Liver (tissue), 9 donors: ENCODE data around the gene VAX1. TPM values are rescaled to one million over a fixed set of nuclear protein-coding genes. Genes with fewer than 3 reads are reported as not detected.

Experiments used
- DNase-seq: peaks from one replicate; pipeline ENCODE4 v3.0.0-alpha.2; 2017; ENCODE audit warnings: low spot score
- H3K27ac ChIP-seq, 2 donors: one replicate each; pipeline ENCODE4 v1.7.0; 2013; ENCODE audit warnings: inconsistent platforms in 2 of 2, low read length in 2 of 2, control low read depth in 1 of 2, low read depth in 1 of 2, mild to moderate bottlenecking in 1 of 2
- H3K27me3 ChIP-seq, 4 donors: one replicate each; pipeline versions ENCODE4 v1.6.1 to v1.7.0; 2013; ENCODE audit warnings: low read length in 3 of 4, inconsistent platforms in 1 of 4, mild to moderate bottlenecking in 1 of 4, moderate library complexity in 1 of 4; ENCODE audit not compliant: control insufficient read depth in 4 of 4, insufficient read depth in 4 of 4
- H3K36me3 ChIP-seq, 4 donors: one replicate each; pipeline versions ENCODE4 v1.6.1 to v1.7.0; 2013; ENCODE audit warnings: low read length in 3 of 4, mild to moderate bottlenecking in 3 of 4, low read depth in 1 of 4, moderate library complexity in 1 of 4; ENCODE audit not compliant: control insufficient read depth in 4 of 4, insufficient read depth in 3 of 4
- H3K4me1 ChIP-seq, 4 donors: one replicate each; pipeline versions ENCODE4 v1.6.1 to v1.7.0; 2013; ENCODE audit warnings: low read length in 3 of 4, mild to moderate bottlenecking in 3 of 4, moderate library complexity in 1 of 4; ENCODE audit not compliant: control insufficient read depth in 4 of 4, insufficient read depth in 4 of 4
- H3K4me3 ChIP-seq, 3 donors: one replicate each; pipeline versions ENCODE4 v1.6.1 to v1.7.0; 2013; ENCODE audit warnings: low read length in 3 of 3, control low read depth in 1 of 3, low read depth in 1 of 3, mild to moderate bottlenecking in 1 of 3
- H3K9ac ChIP-seq, 2 donors: one replicate each; pipeline ENCODE4 v1.7.0; 2013; ENCODE audit warnings: low read length in 2 of 2, mild to moderate bottlenecking in 2 of 2, moderate library complexity in 2 of 2, control low read depth in 1 of 2, low read depth in 1 of 2
- H3K9me3 ChIP-seq, 4 donors: one replicate each; pipeline versions ENCODE4 v1.6.1 to v1.7.0; 2013; ENCODE audit warnings: low read length in 3 of 4; ENCODE audit not compliant: control insufficient read depth in 4 of 4
- EGR1 ChIP-seq, 2 donors: IDR thresholded peaks; 2 replicates each; pipeline ENCODE4 v1.6.1; 2016 to 2018; ENCODE audit warnings: antibody characterized with exemption in 2 of 2, low read depth in 2 of 2
- FOXA1 ChIP-seq: IDR thresholded peaks from 2 replicates; pipeline ENCODE4 v1.6.1; 2016; ENCODE audit warnings: antibody characterized with exemption
- GABPA ChIP-seq, 2 donors: IDR thresholded peaks in 1 of 2; conservative IDR thresholded peaks in 1 of 2; 2 replicates each; pipeline ENCODE4 v1.6.1; 2016; ENCODE audit warnings: antibody characterized with exemption in 2 of 2, mild to moderate bottlenecking in 1 of 2, moderate library complexity in 1 of 2
- HNF4A ChIP-seq, 2 donors: conservative IDR thresholded peaks; 2 replicates each; pipeline ENCODE4 v1.6.1; 2016; ENCODE audit warnings: antibody characterized with exemption in 2 of 2, mild to moderate bottlenecking in 2 of 2
- RAD21 ChIP-seq, 2 donors: IDR thresholded peaks; 2 replicates each; pipeline ENCODE4 v1.6.1; 2016; ENCODE audit warnings: antibody characterized with exemption in 2 of 2, mild to moderate bottlenecking in 2 of 2
- REST ChIP-seq: IDR thresholded peaks from 2 replicates; pipeline ENCODE4 v1.6.1; 2016; ENCODE audit warnings: antibody characterized with exemption, mild to moderate bottlenecking
- RXRA ChIP-seq, 2 donors: IDR thresholded peaks; 2 replicates each; pipeline ENCODE4 v1.6.1; 2017 to 2018; ENCODE audit warnings: antibody characterized with exemption in 2 of 2, mild to moderate bottlenecking in 1 of 2
- SP1 ChIP-seq: IDR thresholded peaks from 2 replicates; pipeline ENCODE4 v1.6.1; 2018; ENCODE audit warnings: antibody characterized with exemption, mild to moderate bottlenecking
- ZBTB33 ChIP-seq: IDR thresholded peaks from 2 replicates; pipeline ENCODE4 v1.6.1; 2016; ENCODE audit warnings: antibody characterized with exemption
- WGBS: extraction: QIAGEN DNeasy Blood & Tissue Kit; methylation state at CpG from one replicate; pipeline ENCODE4 v1.1.7; 2013; 5-methylcytosine and 5-hydroxymethylcytosine counted together
- polyA plus RNA-seq, 2 donors: library from polyadenylated mRNA; stranded (reverse) in 1 of 2; unstranded in 1 of 2; fragments of 200-250 nt in 1 of 2; fragments of >200 nt in 1 of 2; fragmentation: Nextera tagmentation in 1 of 2; extraction: Ambion mirVana in 1 of 2; gene quantifications; one replicate each; pipeline versions ENCODE4 v1.2.1 to v1.2.3, GENCODE V29; 2013 to 2015
- total RNA-seq, 2 donors: library from RNA; depleted of rRNA; stranded (reverse); fragments of >200 nt; gene quantifications; one replicate each; pipeline ENCODE4 v1.2.3, GENCODE V29; 2014
- TF ChIP-seq, protein P1 (sequence below): IDR thresholded peaks from 2 replicates; pipeline ENCODE4 v1.6.1; 2016; ENCODE audit warnings: antibody characterized with exemption
- TF ChIP-seq, protein P2 (sequence below): fragments of 150-350 bp; IDR thresholded peaks from 2 replicates; pipeline ENCODE4 v1.5.1; 2017; ENCODE audit warnings: improper control_type of control experiment, low read depth, low read length; ENCODE audit not compliant: missing input control
- donor health status: healthy.
- donor health status: healthy.
- donor health status: healthy.
- donor health status: healthy.
- donor health status: healthy.

VAX1 gene
- total and polyA plus RNA-seq, 4 donors = not detected

- no peak for DNase-seq
- H3K27me3 ChIP-seq = peaks cover 11 to 29% (median 21%) of the 10 kb centered on the region in 4 donors
- peak overlapping the region in 1 of 3 donors; percentile 44 for H3K4me3 ChIP-seq
- 23% methylated on average over 34 of the region's 34 CpGs for WGBS
- H3K9ac ChIP-seq = no peak overlapping the region
- H3K4me1 ChIP-seq = peaks cover 17 to 48% (median 22%) of the 10 kb centered on the region in 4 donors
- peaks cover 0 to 3% (median 0%) of the 10 kb centered on the region in 4 donors for H3K9me3 ChIP-seq
- TF ChIP-seq, protein P1, sequence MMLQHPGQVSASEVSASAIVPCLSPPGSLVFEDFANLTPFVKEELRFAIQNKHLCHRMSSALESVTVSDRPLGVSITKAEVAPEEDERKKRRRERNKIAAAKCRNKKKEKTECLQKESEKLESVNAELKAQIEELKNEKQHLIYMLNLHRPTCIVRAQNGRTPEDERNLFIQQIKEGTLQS = no peak
- TF ChIP-seq REST (no peak), FOXA1 (no peak)
- H3K27ac ChIP-seq = no peak overlapping the region
- H3K36me3 ChIP-seq = no peaks in the 10 kb centered on the region
These were observed 1.6 kb downstream of the VAX1 start for GRCh38 chr10:117136391-117136975.

DNA sequence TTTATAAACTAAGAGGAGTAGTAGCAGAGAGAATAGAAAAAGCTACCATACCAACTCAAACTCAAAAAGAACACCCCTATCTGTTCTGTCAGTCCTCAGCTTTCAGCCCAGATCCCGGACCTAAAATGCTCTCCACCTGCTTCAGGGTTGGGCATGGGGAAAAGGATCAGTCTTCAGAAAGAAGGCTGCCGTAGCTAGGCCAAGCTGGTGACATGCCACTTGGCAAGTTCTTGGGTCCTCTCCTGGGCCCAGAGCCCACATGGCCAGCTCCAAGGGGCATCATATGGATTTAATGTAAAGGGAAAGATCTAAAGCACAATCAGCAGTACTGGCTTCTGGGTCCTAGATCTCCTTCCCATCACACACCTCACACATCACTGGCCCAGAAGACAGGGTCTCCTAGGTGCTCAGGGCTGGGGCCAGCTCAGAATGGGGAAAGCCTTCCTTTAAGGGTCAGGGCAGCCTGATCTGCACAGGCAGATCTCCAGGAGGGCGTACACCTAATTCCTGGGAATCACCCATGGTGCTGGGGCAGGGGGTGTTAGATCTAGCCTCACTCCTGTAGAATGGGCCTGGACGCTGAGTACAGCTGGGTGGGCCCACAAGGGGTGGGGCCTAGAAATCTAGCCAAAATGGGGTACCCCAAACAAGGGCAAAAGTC lies 2.5 kb downstream of the VAX1 start:
- 93% methylated on average over 4 of the region's 4 CpGs for WGBS
- no peak for DNase-seq
- H3K4me3 ChIP-seq = no peak overlapping the region
- no peaks in the 10 kb centered on the region for H3K36me3 ChIP-seq
- TF ChIP-seq RXRA (IDR thresholded peaks at IDR 0.05) (no peak), SP1 (no peak)
- TF ChIP-seq, protein P2, sequence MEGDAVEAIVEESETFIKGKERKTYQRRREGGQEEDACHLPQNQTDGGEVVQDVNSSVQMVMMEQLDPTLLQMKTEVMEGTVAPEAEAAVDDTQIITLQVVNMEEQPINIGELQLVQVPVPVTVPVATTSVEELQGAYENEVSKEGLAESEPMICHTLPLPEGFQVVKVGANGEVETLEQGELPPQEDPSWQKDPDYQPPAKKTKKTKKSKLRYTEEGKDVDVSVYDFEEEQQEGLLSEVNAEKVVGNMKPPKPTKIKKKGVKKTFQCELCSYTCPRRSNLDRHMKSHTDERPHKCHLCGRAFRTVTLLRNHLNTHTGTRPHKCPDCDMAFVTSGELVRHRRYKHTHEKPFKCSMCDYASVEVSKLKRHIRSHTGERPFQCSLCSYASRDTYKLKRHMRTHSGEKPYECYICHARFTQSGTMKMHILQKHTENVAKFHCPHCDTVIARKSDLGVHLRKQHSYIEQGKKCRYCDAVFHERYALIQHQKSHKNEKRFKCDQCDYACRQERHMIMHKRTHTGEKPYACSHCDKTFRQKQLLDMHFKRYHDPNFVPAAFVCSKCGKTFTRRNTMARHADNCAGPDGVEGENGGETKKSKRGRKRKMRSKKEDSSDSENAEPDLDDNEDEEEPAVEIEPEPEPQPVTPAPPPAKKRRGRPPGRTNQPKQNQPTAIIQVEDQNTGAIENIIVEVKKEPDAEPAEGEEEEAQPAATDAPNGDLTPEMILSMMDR = no peak
- no peak overlapping the region for H3K27ac ChIP-seq
- peaks cover 0 to 3% (median 0%) of the 10 kb centered on the region in 4 donors for H3K9me3 ChIP-seq
- H3K4me1 ChIP-seq = peaks cover 17 to 53% (median 27%) of the 10 kb centered on the region in 4 donors
- no peak overlapping the region for H3K9ac ChIP-seq
- H3K27me3 ChIP-seq = peaks cover 11 to 29% (median 24%) of the 10 kb centered on the region in 4 donors

- Histone ChIP-seq H3K9me3 (no peaks in the 10 kb centered on the region), H3K36me3 (no peaks in the 10 kb centered on the region), H3K9ac (no peak overlapping the region), H3K4me3 (no peak overlapping the region), H3K4me1 (peaks cover 17 to 49% (median 27%) of the 10 kb centered on the region in 4 donors), H3K27ac (no peak overlapping the region), H3K27me3 (peaks cover 11 to 26% (median 26%) of the 10 kb centered on the region in 4 donors)
- no peak for DNase-seq
- 63% methylated on average over 6 of the region's 6 CpGs for WGBS
- TF ChIP-seq GABPA (IDR thresholded peaks at IDR 0.05 in 1 of 2, conservative IDR thresholded peaks at IDR 0.05 in 1 of 2) (no peak), RAD21 (IDR thresholded peaks at IDR 0.05) (no peak), REST (no peak), EGR1 (IDR thresholded peaks at IDR 0.05; ENCODE audit: low read depth in 2 of 2) (no peak), ZBTB33 (no peak), HNF4A (conservative IDR thresholded peaks at IDR 0.05) (no peak)
- TF ChIP-seq, protein P2 = no peak
These were observed 3.1 kb downstream of the VAX1 start for GRCh38 chr10:117135026-117135372.
